Endodermal cell (in vitro differentiated cells): Measurements from ENCODE around the gene PDE4D. TPM values are rescaled to one million over a fixed set of nuclear protein-coding genes. Genes with fewer than 3 reads are reported as not detected.

Experiments
- DNase-seq: peaks from one replicate; pipeline ENCODE4 v3.0.0-alpha.2; 2017
- H3K27ac ChIP-seq: 2 replicates; pipeline ENCODE4 v1.5.1; 2013; ENCODE audit warnings: mild to moderate bottlenecking, low read depth, low read length, moderate library complexity
- H3K27me3 ChIP-seq: 2 replicates; pipeline ENCODE4 v1.6.1; 2013; ENCODE audit warnings: mild to moderate bottlenecking, low read length, moderate library complexity; ENCODE audit not compliant: insufficient read depth, control insufficient read depth, poor library complexity, severe bottlenecking
- H3K36me3 ChIP-seq: 2 replicates; pipeline ENCODE4 v1.7.0; 2013; ENCODE audit warnings: mild to moderate bottlenecking, low read length, moderate library complexity; ENCODE audit not compliant: control insufficient read depth, insufficient read depth
- H3K4me1 ChIP-seq: one replicate; pipeline ENCODE4 v1.7.0; 2013; ENCODE audit warnings: low read length; ENCODE audit not compliant: control insufficient read depth, insufficient read depth
- H3K4me3 ChIP-seq: 2 replicates; pipeline ENCODE4 v1.5.1; 2013; ENCODE audit warnings: mild to moderate bottlenecking, low read length, moderate library complexity
- H3K9ac ChIP-seq: 2 replicates; pipeline ENCODE4 v1.6.1; 2013; ENCODE audit warnings: mild to moderate bottlenecking, low read length, moderate library complexity; ENCODE audit not compliant: poor library complexity, severe bottlenecking; ENCODE audit errors: extremely low read depth
- H3K9me3 ChIP-seq: 2 replicates; pipeline ENCODE4 v1.6.1; 2013; ENCODE audit warnings: mild to moderate bottlenecking, low read length, moderate library complexity; ENCODE audit not compliant: control insufficient read depth
- H3K27ac Mint-ChIP-seq: 2 replicates; pipeline ENCODE4 v1.8.0; 2020; ENCODE audit warnings: mixed read lengths
- H3K27me3 Mint-ChIP-seq: 2 replicates; pipeline ENCODE4 v1.8.0; 2021; ENCODE audit warnings: mild to moderate bottlenecking, mixed read lengths; ENCODE audit not compliant: insufficient read depth
- H3K36me3 Mint-ChIP-seq: 2 replicates; pipeline ENCODE4 v1.8.0; 2020; ENCODE audit warnings: low read depth, mixed read lengths
- H3K4me1 Mint-ChIP-seq: 2 replicates; pipeline ENCODE4 v1.8.0; 2020; ENCODE audit warnings: mixed read lengths
- H3K4me3 Mint-ChIP-seq: 2 replicates; pipeline ENCODE4 v1.8.0; 2020; ENCODE audit warnings: mild to moderate bottlenecking, moderate library complexity, mixed read lengths
- H3K9me3 Mint-ChIP-seq: 2 replicates; pipeline ENCODE4 v1.8.0; 2020; ENCODE audit warnings: mild to moderate bottlenecking, mixed read lengths
- WGBS, 2 experiments: methylation state at CpG; one replicate each; pipeline versions ENCODE4 v1.1.5 to v1.1.7; 2013; ENCODE audit warnings: missing lambda C conversion rate in 2 of 2, mixed read lengths in 1 of 2; ENCODE audit not compliant: insufficient coverage in 1 of 2, insufficient read length in 1 of 2; 5-methylcytosine and 5-hydroxymethylcytosine counted together
- total RNA-seq, 2 donors: library from RNA; stranded (reverse); fragmentation: NEBNext Ultra II Directional in 1 of 2; extraction: Animal tissue kit (Norgen Biotek cat#: 25700) in 1 of 2; gene quantifications; 2 replicates in 1 of 2; 3 replicates in 1 of 2; pipeline ENCODE4 v1.2.1, GENCODE V29; 2021
- TF ChIP-seq, protein P1 (sequence below): fragments of 200-600 bp; sonication (generic); conservative IDR thresholded peaks from 2 replicates; pipeline ENCODE4 v1.5.0; 2021; ENCODE audit warnings: antibody characterized with exemption, mild to moderate bottlenecking

Gene PDE4D
- total RNA-seq, 2 donors from 2014 or later, result 9.2 to 11.4 TPM

DNA sequence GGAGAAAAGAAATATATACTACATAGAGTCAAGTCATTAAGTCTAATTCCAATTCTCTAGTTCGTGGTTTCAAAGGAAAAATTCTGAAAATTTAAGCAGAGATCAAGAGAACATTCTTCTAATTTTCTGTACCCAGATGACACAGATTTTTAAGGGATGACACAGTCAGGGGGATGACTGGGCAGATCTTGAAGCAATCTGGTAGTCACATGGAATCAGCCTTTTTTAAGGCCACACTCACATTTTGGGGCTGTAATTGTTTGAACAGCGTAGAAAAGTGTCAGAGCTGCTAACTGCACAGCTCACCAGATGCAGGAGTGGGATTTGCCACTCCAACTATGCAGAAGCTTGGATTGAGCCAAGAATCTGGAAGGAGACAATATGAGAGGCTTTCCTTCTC, 20.4 kb downstream of the PDE4D start:
- no peak for DNase-seq
- H3K27me3 ChIP-seq, result no peaks in the 10 kb centered on the region
- no peaks in the 10 kb centered on the region for H3K4me1 ChIP-seq
- no peaks in the 10 kb centered on the region for H3K36me3 ChIP-seq
- H3K9ac ChIP-seq, result no peak overlapping the region
- Mint-ChIP-seq H3K4me3 (no peak overlapping the region), H3K27me3 (no peaks in the 10 kb centered on the region), H3K9me3 (no peaks in the 10 kb centered on the region), H3K36me3 (no peaks in the 10 kb centered on the region), H3K27ac (no peak overlapping the region), H3K4me1 (peaks cover 4% of the 10 kb centered on the region)
- no peak overlapping the region for H3K27ac ChIP-seq
- 90 to 100% methylated on average over 1 to 2 of the region's 2 CpGs for WGBS, 2 experiments
- H3K4me3 ChIP-seq, result no peak overlapping the region
- TF ChIP-seq, protein P1, sequence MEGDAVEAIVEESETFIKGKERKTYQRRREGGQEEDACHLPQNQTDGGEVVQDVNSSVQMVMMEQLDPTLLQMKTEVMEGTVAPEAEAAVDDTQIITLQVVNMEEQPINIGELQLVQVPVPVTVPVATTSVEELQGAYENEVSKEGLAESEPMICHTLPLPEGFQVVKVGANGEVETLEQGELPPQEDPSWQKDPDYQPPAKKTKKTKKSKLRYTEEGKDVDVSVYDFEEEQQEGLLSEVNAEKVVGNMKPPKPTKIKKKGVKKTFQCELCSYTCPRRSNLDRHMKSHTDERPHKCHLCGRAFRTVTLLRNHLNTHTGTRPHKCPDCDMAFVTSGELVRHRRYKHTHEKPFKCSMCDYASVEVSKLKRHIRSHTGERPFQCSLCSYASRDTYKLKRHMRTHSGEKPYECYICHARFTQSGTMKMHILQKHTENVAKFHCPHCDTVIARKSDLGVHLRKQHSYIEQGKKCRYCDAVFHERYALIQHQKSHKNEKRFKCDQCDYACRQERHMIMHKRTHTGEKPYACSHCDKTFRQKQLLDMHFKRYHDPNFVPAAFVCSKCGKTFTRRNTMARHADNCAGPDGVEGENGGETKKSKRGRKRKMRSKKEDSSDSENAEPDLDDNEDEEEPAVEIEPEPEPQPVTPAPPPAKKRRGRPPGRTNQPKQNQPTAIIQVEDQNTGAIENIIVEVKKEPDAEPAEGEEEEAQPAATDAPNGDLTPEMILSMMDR, result no peak
- H3K9me3 ChIP-seq, result no peaks in the 10 kb centered on the region

DNA sequence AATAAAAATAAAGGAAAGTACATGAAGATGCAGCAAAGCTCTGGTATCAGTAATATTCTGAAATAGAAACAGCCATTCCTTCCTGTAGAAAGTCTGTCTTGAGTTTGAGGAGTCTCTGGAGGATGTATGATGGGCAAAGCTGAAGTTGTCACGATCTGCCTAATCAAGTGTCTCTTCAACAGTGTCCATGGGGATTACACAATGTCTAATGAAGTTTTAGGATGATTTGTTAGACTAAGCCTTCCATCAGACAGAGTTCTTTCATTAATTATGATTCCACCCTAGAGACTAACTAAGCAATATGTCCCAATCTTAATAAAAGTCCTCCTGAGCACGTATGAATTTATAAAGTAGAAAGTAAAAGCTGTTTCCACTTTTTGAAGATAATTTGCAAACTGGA, 26.9 kb downstream of the PDE4D start:
- Histone ChIP-seq H3K4me1 (no peaks in the 10 kb centered on the region), H3K4me3 (no peak overlapping the region), H3K27ac (no peak overlapping the region), H3K27me3 (no peaks in the 10 kb centered on the region), H3K9ac (no peak overlapping the region), H3K36me3 (no peaks in the 10 kb centered on the region), H3K9me3 (no peaks in the 10 kb centered on the region)
- TF ChIP-seq, protein P1, result no peak
- no peak overlapping the region for H3K27ac Mint-ChIP-seq
- no peaks in the 10 kb centered on the region for H3K9me3 Mint-ChIP-seq
- DNase-seq, result no peak
- H3K36me3 Mint-ChIP-seq, result no peaks in the 10 kb centered on the region
- H3K4me1 Mint-ChIP-seq, result peaks cover 4% of the 10 kb centered on the region
- WGBS, 2 experiments, result 86% methylated on average over 2 of the region's 2 CpGs; no CpG with 5 or more reads in 1 of the 2 experiments
- no peaks in the 10 kb centered on the region for H3K27me3 Mint-ChIP-seq
- H3K4me3 Mint-ChIP-seq, result no peak overlapping the region

DNA sequence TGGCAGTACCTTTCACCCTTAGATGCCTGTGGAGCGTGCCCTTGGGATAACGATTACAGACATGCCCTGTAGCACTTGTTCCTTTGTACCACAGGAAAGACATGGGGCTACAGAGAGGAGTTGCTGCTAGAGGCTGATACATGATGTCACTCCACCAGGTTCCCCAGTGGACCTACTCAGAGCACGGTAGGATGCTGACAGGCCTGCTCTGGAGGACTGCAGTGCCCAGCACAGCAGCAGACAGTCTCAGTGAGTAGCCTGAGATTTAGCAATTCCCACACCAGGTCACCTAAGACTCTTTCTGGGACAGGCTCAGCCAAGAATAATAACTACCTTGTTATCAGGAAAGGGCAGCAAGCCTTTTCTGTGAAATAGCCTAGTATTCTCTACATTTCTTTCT, 28.8 kb downstream of the PDE4D start:
- WGBS, 2 experiments, result 67 to 85% methylated on average over 1 to 3 of the region's 3 CpGs
- Histone ChIP-seq H3K4me1 (no peaks in the 10 kb centered on the region), H3K9ac (no peak overlapping the region), H3K27ac (no peak overlapping the region), H3K27me3 (no peaks in the 10 kb centered on the region), H3K4me3 (no peak overlapping the region), H3K9me3 (no peaks in the 10 kb centered on the region), H3K36me3 (no peaks in the 10 kb centered on the region)
- no peaks in the 10 kb centered on the region for H3K9me3 Mint-ChIP-seq
- DNase-seq, result peak; percentile 49
- H3K36me3 Mint-ChIP-seq, result no peaks in the 10 kb centered on the region
- peaks cover 4% of the 10 kb centered on the region for H3K4me1 Mint-ChIP-seq
- H3K4me3 Mint-ChIP-seq, result no peak overlapping the region
- TF ChIP-seq, protein P1, result no peak
- no peaks in the 10 kb centered on the region for H3K27me3 Mint-ChIP-seq
- H3K27ac Mint-ChIP-seq, result peak overlapping the region; percentile 64
